ENCODE measurements around the gene IFI27.

- TF ChIP-seq CTCF (IDR thresholded peaks at IDR 0.05) = no peak
- no peak for TF ChIP-seq POLR2A (IDR thresholded peaks at IDR 0.05)
Observed at GRCh38 chr14:94062344-94062940, 48.1 kb upstream of the IFI27 start.

All from testis (tissue), 2 donors.